ENCODE results near the gene SERPINB12. TPM values are rescaled to one million over a fixed set of nuclear protein-coding genes. Genes with fewer than 3 reads are reported as not detected.

The SERPINB12 gene
- total RNA-seq, 2 donors from 2014 or later = not detected

DNA sequence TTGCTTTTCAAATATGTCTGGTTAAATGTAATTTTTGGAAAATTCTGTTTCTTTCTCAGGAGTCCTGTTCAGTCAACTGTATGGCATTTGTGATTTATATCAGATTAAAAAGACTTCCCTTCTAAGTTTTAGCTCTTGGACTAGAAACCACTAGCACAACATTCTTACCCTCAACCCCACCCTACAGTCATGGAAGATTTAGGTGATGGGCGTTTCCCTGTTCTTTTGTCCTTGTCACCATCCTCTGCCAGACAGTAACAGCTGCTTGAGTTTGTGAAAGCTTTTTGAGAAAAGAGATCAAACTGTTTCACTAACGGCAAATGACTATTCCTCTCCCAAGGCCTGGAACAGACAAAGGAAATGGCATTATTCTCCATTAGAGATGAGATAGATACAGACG lies 33.6 kb upstream of the SERPINB12 start:
- TF ChIP-seq CTCF (IDR thresholded peaks at IDR 0.05) (no peak), POLR2A (IDR thresholded peaks at IDR 0.05) (no peak)
- Histone ChIP-seq H3K9me3 (no peaks in the 10 kb centered on the region), H3K27me3 (no peaks in the 10 kb centered on the region), H3K27ac (no peak overlapping the region), H3K4me1 (no peaks in the 10 kb centered on the region), H3K36me3 (replicated peaks in 1 of 2; ENCODE audit: insufficient read depth in 1 of 2, low read depth in 2 of 2) (no peaks in the 10 kb centered on the region), H3K4me3 (no peak overlapping the region)
- no peak for DNase-seq
- WGBS, 2 donors = 42 to 52% methylated on average over 3 of the region's 3 CpGs
- intact Hi-C loops (cut with DNase I) = no loop called here
- ATAC-seq = no peak

GRCh38 chr18:63511285-63511684 lies 30.9 kb upstream of the SERPINB12 start:
- Histone ChIP-seq H3K36me3 (replicated peaks in 1 of 2; ENCODE audit: insufficient read depth in 1 of 2, low read depth in 2 of 2) (no peaks in the 10 kb centered on the region), H3K4me3 (no peak overlapping the region), H3K27ac (no peak overlapping the region), H3K4me1 (no peaks in the 10 kb centered on the region), H3K27me3 (no peaks in the 10 kb centered on the region), H3K9me3 (no peaks in the 10 kb centered on the region)
- intact Hi-C loops (cut with DNase I) = loop anchor here (10.0 kb wide), 2 partner anchors 74 to 344 kb away; partner anchors contain the start of gene SERPINB13
- ATAC-seq (no peak), DNase-seq (peak in 2 of 4 donors; percentile 26 to 31)
- TF ChIP-seq POLR2A (IDR thresholded peaks at IDR 0.05) (no peak), CTCF (IDR thresholded peaks at IDR 0.05) (peak in 6 of 7 experiments; percentile 14 to 39 (median 33))
- 22 to 29% methylated on average over 7 of the region's 7 CpGs for WGBS, 2 donors

- peaks cover 6% of the 10 kb centered on the region for H3K4me1 ChIP-seq
- H3K36me3 ChIP-seq (replicated peaks in 1 of 2; ENCODE audit: insufficient read depth in 1 of 2, low read depth in 2 of 2) = no peaks in the 10 kb centered on the region
- TF ChIP-seq POLR2A (IDR thresholded peaks at IDR 0.05) (no peak), CTCF (IDR thresholded peaks at IDR 0.05) (no peak)
- no peaks in the 10 kb centered on the region for H3K9me3 ChIP-seq
- no peak overlapping the region for H3K27ac ChIP-seq
- intact Hi-C loops (cut with DNase I) = loop anchor here (10.0 kb wide), 2 partner anchors 70 to 340 kb away; partner anchors contain the start of gene SERPINB13
- DNase-seq (no peak), ATAC-seq (no peak)
- 75 to 79% methylated on average over 6 of the region's 6 CpGs for WGBS, 2 donors
- H3K27me3 ChIP-seq = no peaks in the 10 kb centered on the region
- H3K4me3 ChIP-seq = no peak overlapping the region
Observed at GRCh38 chr18:63514326-63514725, 27.8 kb upstream of the SERPINB12 start.

DNA sequence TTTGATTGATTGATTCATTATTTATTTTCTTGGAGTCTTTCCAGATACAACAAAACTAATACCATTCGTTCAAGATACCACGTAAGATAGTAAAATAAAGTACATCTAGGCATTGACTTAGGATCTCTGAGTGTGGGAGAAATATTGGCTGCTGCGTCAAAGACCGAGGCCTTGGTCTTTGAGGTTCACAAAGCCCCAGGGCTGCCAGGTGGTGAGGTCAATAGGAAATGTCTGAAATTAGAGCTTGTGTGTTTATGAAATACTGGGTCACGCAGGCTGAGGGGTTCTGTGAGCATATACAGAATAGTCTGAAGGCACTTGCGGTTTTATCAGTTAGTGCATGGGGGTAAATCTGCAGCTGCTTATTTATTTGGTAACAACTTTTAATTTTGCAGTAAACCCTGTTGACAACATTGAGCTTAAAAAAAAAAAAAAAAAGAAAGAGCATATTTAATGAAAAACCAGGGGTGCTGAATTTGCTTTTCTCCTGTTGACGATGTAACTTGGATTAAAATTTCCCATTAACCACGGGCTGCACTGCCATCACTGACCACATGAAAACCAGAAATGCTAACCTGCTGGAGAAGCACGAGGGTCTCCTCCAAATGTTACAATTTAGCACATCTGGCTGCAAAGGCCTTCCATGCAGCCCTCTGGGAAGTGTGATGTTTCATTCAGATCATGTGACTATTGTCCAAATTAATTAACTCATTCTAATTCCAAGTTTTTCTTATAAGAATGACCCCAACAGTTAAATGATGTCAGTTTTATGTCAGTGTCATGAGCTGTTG lies 27.1 kb upstream of the SERPINB12 start:
- no peak overlapping the region for H3K27ac ChIP-seq
- H3K36me3 ChIP-seq (replicated peaks in 1 of 2; ENCODE audit: insufficient read depth in 1 of 2, low read depth in 2 of 2) = no peaks in the 10 kb centered on the region
- DNase-seq (peak in 2 of 4 donors; percentile 43 to 45), ATAC-seq (peak; percentile 47)
- intact Hi-C loops (cut with DNase I) = loop anchor here (10.0 kb wide), 2 partner anchors 70 to 340 kb away; partner anchors contain the start of gene SERPINB13
- H3K9me3 ChIP-seq = no peaks in the 10 kb centered on the region
- 34 to 40% methylated on average over 9 of the region's 9 CpGs for WGBS, 2 donors
- no peaks in the 10 kb centered on the region for H3K27me3 ChIP-seq
- TF ChIP-seq POLR2A (IDR thresholded peaks at IDR 0.05) (no peak), CTCF (IDR thresholded peaks at IDR 0.05) (peak in 2 of 7 experiments; percentile 8 to 14)
- peaks cover 6% of the 10 kb centered on the region for H3K4me1 ChIP-seq
- no peak overlapping the region for H3K4me3 ChIP-seq

Measured in body of pancreas (tissue), 4 donors.